ENCODE results near the gene SLC17A3.

The SLC17A3 gene

GRCh38 chr6:25889877-25890853 is 16.1 kb upstream of the SLC17A3 start:
- peak; percentile 23 for DNase-seq (ENCODE audit: low spot score)

GRCh38 chr6:25888626-25889025 is 14.6 kb upstream of the SLC17A3 start:
- DNase-seq (ENCODE audit: low spot score), result no peak

DNA sequence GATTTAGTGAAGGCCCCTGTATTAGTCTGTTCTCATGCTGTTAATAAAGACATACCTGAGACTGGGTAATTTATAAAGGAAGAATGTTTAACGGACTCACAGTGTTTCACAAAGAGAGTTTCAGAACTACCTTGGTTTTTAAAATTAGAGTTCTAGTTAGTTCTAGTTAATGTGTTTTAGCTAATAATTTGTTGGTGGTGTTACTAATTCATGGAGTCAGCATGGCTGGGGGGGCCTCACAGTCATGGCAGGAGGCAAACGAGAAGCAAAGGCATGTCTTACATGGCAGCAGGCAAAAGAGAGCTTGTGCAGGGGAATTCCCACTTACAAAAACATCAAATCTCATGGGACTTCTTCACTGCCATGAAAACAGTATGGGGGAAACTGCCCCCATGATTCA is 12.0 kb upstream of the SLC17A3 start:
- DNase-seq (ENCODE audit: low spot score), result no peak

DNA sequence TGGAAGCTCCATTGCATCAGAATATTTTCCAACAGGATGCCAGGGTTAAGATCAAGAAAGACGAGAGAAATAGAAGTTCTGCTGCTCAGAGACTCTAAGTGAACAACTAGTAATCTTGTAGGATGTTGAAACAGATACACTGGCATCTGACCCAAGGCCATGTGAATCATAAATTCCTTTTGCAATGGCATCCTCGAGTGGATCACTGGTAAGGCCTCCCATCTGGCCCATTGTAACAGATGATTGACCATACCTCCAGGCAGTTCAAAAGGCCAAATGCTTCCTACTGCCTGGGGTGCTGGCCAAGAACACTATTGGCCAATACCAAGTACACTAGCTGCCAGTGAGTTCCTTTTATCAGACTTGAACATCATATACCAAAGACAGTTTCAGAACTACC is 9.9 kb upstream of the SLC17A3 start:
- DNase-seq (ENCODE audit: low spot score), result no peak

DNA sequence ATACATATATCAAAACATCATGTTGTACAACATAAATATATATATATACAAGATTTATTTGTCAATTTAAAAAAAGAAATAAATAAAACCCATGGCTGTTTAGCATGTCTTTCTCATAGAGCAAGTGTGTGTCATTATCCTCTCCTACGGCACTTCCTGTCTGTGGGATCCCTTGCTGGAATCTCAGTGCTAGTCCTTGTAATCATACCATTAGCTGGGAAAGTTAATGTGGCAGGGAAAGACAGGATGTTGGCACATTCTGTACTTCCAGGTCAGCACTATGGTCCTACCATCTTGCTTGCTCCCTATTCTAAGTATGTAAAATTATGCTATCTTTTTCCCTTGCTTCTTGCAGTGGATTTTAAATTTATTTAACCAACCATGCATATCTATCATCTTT is 9.5 kb upstream of the SLC17A3 start:
- no peak for DNase-seq (ENCODE audit: low spot score)

DNA sequence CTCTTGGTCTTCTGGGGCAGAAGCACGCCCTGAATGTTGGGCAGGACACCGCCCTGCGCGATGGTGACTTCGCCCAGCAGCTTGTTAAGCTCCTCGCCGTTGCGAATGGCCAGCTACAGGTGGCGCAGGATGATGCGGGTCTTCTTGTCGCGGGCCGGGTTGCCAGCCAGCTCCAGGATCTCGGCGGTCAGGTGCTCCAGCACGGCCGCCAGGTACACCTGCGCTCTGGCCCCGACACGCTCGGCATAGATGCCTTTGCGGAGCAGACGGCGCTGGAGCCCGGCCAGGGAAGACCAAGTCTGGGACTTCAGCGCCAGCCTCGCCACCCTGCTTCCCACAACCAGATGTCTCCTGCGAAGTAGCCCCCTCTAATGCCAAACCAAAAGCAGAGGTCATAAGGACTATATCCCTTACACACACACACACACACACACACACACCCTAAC is 8.0 kb upstream of the SLC17A3 start:
- DNase-seq (ENCODE audit: low spot score), result no peak

- DNase-seq (ENCODE audit: low spot score), result no peak
These were observed 6.6 kb upstream of the SLC17A3 start for GRCh38 chr6:25880601-25881000.

DNA sequence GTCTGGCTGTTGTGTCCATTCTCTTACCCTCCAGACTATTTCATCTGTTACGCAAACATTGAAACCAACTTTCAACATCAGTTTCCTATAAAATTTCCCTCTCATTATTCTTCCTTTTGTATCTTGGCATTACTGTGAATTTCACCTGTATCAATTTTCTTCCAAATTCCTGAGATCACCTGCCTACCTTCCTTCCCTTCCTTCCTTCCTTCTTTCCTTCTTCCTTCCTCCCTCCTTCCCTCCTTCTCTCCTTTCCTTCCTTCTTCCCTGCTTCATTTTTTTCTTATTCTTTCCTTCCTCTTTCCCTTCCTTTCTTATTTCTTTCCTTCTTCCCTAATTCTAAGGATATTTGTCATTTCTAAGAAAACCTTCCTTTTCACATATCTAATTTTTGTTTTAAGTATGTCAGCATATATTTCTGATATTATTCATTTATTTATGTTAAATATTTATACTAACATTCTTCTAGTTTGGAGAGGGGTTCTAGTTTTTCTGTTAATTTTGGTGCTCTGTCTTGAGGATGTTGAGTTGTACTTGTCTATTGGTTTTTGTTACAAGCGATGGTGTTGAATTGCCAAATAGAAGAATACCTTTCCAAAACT is 4.8 kb upstream of the SLC17A3 start:
- no peak for DNase-seq (ENCODE audit: low spot score)

DNA sequence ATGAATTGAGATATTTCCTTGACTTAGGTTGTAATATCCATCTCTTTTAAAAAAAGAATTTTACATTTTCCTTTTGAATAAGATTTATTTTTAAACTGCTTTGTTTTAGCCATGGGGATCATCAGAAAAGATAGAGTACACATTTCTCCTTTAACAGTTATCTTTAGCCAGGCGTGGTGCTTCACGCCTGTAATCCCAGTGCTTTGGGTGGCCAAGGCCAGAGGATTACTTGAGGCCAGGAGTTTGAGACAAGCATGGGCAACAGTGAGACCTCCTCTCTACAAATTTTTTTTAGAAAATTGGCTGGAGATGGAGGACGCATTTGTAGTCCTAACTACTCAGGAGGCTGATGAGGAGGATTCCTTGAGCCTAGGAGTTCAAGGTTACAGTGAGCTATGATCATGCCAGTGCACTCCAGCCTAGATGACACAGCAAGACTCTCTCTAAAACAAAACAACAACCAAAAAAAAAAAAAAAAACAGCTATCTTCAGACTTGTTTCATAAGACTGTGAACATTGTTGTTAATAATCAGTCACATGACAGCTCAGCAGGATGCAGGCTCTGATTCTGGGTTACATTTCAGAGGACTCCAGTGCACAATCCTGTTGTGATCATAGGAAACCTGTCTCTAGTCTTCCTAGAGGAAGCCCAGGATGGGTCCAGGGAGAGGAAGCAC is 2.0 kb upstream of the SLC17A3 start:
- no peak for DNase-seq (ENCODE audit: low spot score)

DNA sequence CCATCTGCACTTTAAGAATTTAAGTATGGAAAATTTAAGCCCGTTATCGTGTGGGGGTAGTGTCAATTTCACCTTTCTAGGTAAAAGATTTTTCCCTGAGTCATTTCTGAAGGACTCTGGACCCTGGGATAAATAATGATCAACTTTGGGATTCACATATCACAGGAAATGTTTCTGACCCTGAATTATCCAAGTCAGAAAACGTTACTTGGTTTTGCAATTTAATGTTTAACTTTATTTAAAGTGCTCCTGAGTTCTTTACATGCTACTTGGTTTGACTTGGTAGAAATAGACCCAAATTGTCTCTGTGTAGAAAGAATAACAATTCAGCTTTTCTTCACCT is 1.5 kb upstream of the SLC17A3 start:
- no peak for DNase-seq (ENCODE audit: low spot score)

- DNase-seq (ENCODE audit: low spot score), result no peak
These were observed 949 bp upstream of the SLC17A3 start for GRCh38 chr6:25874822-25875562.

DNA sequence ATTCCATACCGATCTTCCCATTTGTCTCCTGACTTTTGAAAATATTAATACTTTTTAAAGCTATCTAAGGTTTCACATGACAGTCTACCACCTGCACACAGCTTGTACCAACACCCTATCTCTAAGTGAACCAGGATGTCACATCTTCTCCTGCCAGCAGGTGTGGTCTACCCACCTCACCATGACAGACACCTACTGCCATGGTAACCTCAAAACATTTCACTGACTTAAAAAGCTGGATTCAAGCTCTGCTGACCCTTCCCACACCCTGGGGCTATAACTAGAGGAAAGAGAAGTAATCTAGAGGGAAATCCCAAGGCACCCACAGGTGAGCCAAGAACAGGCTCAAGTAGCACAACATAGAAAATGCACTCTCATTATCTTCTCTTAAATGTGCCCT is 1.2 kb downstream of the SLC17A3 start:
- DNase-seq (ENCODE audit: low spot score), result no peak

- DNase-seq (ENCODE audit: low spot score), result no peak
These were observed 4.2 kb downstream of the SLC17A3 start for GRCh38 chr6:25869840-25870239.

GRCh38 chr6:25868436-25869183 is 5.4 kb downstream of the SLC17A3 start:
- DNase-seq (ENCODE audit: low spot score), result no peak

- no peak for DNase-seq (ENCODE audit: low spot score)
These were observed 8.0 kb downstream of the SLC17A3 start for GRCh38 chr6:25866011-25866410.

DNA sequence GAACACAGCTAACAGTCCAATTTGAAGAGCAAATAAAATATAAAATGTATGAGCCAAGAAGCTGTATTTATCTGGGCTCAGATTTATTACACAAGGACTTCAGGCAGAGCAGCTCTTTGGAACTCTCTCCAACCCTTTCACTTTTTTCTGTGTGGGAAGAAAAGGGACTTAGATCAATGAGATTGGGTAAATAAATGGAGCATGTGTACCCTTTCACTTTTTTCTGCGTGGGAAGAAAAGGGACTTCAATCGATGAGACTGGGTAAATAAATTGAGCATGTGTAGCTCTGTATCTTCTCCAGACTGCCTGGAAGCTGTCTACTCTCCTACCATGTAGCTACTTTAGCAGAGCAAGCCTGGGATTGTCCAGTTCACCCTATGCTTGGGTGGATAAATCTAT is 10.7 kb downstream of the SLC17A3 start:
- no peak for DNase-seq (ENCODE audit: low spot score)

DNA sequence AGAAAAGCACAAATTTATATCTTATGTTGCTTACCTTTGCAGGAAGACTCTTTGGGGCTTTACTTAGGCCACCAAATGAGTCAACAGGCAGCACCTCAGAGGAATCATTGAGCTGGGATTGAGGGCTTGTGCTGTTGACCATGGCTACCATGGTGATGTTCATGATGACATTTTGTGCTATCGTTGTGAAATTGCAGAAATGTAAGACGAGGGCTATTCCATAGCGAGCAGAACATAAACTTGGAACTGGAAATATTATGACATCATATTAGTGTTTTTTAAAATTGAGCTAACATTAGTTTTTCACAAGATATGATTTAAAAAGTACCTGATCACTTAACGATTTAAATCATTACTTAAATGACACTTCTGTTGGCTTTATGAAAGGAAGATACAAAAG is 11.8 kb downstream of the SLC17A3 start:
- DNase-seq (ENCODE audit: low spot score), result no peak

DNA sequence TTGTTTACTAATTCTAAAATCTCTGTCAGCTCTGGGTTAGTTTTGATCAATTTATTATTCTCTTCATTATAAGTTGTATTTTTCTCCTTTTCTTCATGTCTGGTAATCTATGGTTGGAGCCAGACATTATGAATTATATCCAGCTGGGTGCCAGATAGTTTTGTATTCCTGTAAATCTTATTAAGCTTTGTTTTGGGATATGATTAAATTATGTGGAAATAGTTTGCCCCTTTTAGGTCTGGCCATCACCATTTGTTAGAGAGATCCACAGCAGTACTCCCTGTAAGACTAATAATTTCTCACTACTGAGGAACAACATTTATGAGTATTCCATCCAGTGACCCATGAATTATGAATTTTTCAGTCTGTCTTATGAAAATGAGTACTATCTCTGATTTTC is 21.3 kb downstream of the SLC17A3 start:
- DNase-seq (ENCODE audit: low spot score), result no peak

DNA sequence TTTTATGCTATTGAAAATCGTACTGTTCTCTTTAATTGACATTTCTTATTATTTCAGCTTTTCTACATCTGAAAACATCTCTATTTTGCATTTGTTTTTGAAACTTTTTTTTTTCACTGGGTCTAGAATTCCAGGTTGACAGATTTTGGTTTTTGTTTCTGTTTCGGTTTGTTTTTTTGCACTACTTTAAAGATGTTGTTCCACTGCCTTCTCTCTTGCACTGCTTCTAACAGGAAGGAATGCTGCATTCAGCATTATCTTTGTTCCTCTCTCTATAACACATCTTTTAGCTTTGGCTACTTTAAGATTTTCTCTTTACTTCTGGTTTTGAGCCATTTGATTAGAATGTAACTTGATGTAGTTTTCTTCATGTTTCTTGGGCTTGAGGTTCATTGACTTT is 22.1 kb downstream of the SLC17A3 start:
- no peak for DNase-seq (ENCODE audit: low spot score)

DNA sequence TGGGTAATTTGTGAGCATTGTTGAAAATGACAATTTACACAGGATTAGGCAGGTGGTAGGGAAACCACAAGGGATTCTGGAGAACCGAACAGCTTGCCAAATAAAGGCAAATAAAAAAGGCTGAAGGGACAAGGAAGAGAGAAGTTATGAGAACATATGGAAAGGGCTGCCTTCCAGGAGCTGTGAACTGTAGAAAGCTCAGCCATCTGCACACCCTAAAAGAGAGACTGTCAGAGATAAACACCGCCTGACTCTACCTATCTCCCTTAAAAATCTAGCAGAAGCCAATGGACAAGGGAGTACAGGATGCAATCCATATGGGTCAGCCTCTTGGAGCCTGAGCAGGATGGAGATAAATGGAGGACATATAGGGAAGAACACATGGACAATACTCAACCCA is 29.5 kb downstream of the SLC17A3 start:
- no peak for DNase-seq (ENCODE audit: low spot score)

DNA sequence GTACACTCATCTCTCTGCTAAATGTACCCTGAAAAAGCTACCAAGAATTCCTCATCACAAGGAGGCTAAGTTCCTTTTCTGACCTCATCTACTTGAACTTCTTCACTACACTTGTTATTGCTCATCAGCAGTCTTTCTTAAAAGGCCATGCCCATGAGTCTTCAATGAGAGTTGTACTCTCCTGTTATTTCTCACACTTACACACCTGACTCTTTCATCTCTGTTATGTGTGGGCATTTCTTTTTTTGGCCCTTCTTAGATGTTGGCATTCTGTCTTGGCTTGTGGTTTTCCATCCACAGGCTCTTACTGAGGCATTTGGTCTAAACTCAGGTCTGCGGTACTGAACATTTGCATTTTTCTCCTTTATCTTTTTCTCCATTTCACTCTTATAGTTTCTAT is 31.5 kb downstream of the SLC17A3 start:
- no peak for DNase-seq (ENCODE audit: low spot score)
